Progenitor cell of endocrine pancreas (in vitro differentiated cells): Measurements from ENCODE around the gene UNC119. TPM values are rescaled to one million over a fixed set of nuclear protein-coding genes. Genes with fewer than 3 reads are reported as not detected.

Experiments used
- DNase-seq: peaks from one replicate; pipeline ENCODE4 v3.0.0; 2021; ENCODE audit warnings: low spot score; ENCODE audit not compliant: unreplicated experiment
- H3K27ac Mint-ChIP-seq: 2 replicates; pipeline ENCODE4 v1.8.0; 2021; ENCODE audit warnings: mild to moderate bottlenecking, moderate library complexity, mixed read lengths
- H3K27me3 Mint-ChIP-seq: 2 replicates; pipeline ENCODE4 v1.8.0; 2021; ENCODE audit warnings: mixed read lengths
- H3K36me3 Mint-ChIP-seq: 2 replicates; pipeline ENCODE4 v1.8.0; 2022; ENCODE audit warnings: mixed read lengths; ENCODE audit not compliant: insufficient read depth
- H3K4me1 Mint-ChIP-seq: 2 replicates; pipeline ENCODE4 v1.8.0; 2021; ENCODE audit warnings: low read depth, mixed read lengths
- H3K4me3 Mint-ChIP-seq: 2 replicates; pipeline ENCODE4 v1.8.0; 2021; ENCODE audit warnings: low read depth, mild to moderate bottlenecking, moderate library complexity, mixed read lengths
- H3K9me3 Mint-ChIP-seq: 2 replicates; pipeline ENCODE4 v1.8.0; 2021; ENCODE audit warnings: low read depth, mixed read lengths
- CTCF ChIP-seq: fragments of 200-600 bp; sonication (generic); IDR thresholded peaks from one replicate; pipeline ENCODE4 v1.5.0; 2021; ENCODE audit warnings: antibody characterized with exemption, mild to moderate bottlenecking; ENCODE audit not compliant: unreplicated experiment
- total RNA-seq: library from RNA; stranded (reverse); gene quantifications from 2 replicates; pipeline ENCODE4 v1.2.1, GENCODE V29; 2021

The UNC119 gene
- total RNA-seq, 1 donor from 2014 or later, result 46.7 TPM

GRCh38 chr17:28597606-28598383 lies 45.4 kb upstream of the UNC119 start:
- Mint-ChIP-seq H3K9me3 (no peaks in the 10 kb centered on the region), H3K27me3 (no peaks in the 10 kb centered on the region), H3K4me3 (peak overlapping the region; percentile 81), H3K4me1 (peaks cover 13% of the 10 kb centered on the region), H3K36me3 (peaks cover 1% of the 10 kb centered on the region), H3K27ac (peak overlapping the region; percentile 91)
- no peak for TF ChIP-seq CTCF
- no peak for DNase-seq

- Mint-ChIP-seq H3K4me3 (no peak overlapping the region), H3K9me3 (no peaks in the 10 kb centered on the region), H3K27me3 (no peaks in the 10 kb centered on the region), H3K4me1 (no peaks in the 10 kb centered on the region), H3K27ac (no peak overlapping the region), H3K36me3 (peaks cover 8% of the 10 kb centered on the region)
- no peak for TF ChIP-seq CTCF
- DNase-seq, result no peak
Measured at GRCh38 chr17:28592260-28592659, 39.8 kb upstream of the UNC119 start.

GRCh38 chr17:28585851-28586250 lies 33.4 kb upstream of the UNC119 start:
- H3K27me3 Mint-ChIP-seq, result no peaks in the 10 kb centered on the region
- peaks cover 13% of the 10 kb centered on the region for H3K36me3 Mint-ChIP-seq
- no peak overlapping the region for H3K4me3 Mint-ChIP-seq
- no peak for TF ChIP-seq CTCF
- H3K4me1 Mint-ChIP-seq, result no peaks in the 10 kb centered on the region
- H3K27ac Mint-ChIP-seq, result no peak overlapping the region
- H3K9me3 Mint-ChIP-seq, result no peaks in the 10 kb centered on the region
- DNase-seq, result no peak

GRCh38 chr17:28584434-28584833 lies 32.0 kb upstream of the UNC119 start:
- H3K27me3 Mint-ChIP-seq, result no peaks in the 10 kb centered on the region
- peaks cover 18% of the 10 kb centered on the region for H3K36me3 Mint-ChIP-seq
- no peaks in the 10 kb centered on the region for H3K9me3 Mint-ChIP-seq
- DNase-seq, result no peak
- no peak overlapping the region for H3K4me3 Mint-ChIP-seq
- TF ChIP-seq CTCF, result no peak
- no peaks in the 10 kb centered on the region for H3K4me1 Mint-ChIP-seq
- H3K27ac Mint-ChIP-seq, result no peak overlapping the region

- H3K27ac Mint-ChIP-seq, result no peak overlapping the region
- no peaks in the 10 kb centered on the region for H3K27me3 Mint-ChIP-seq
- no peak for DNase-seq
- H3K4me1 Mint-ChIP-seq, result no peaks in the 10 kb centered on the region
- no peak for TF ChIP-seq CTCF
- no peak overlapping the region for H3K4me3 Mint-ChIP-seq
- peaks cover 15% of the 10 kb centered on the region for H3K36me3 Mint-ChIP-seq
- H3K9me3 Mint-ChIP-seq, result no peaks in the 10 kb centered on the region
Measured at GRCh38 chr17:28582513-28582912, 30.1 kb upstream of the UNC119 start.
